D721Med (cell line): ENCODE results near the gene PROZ.

ENCODE experiments used
- DNase-seq: peaks from one replicate; pipeline ENCODE4 v3.0.0; 2011; ENCODE audit warnings: low spot score; ENCODE audit not compliant: insufficient read length
- FAIRE-seq: peaks from 2 replicates; lab custom pipeline; 2011; peaks lifted over from hg19 to GRCh38; lab: Jason Lieb, UNC
- CTCF ChIP-seq: IDR thresholded peaks from 2 replicates; pipeline ENCODE4 v1.5.1; 2012; ENCODE audit warnings: mild to moderate bottlenecking, control low read depth; ENCODE audit not compliant: insufficient read depth; ENCODE audit errors: missing control alignments

Gene PROZ

GRCh38 chr13:113113846-113114271 lies 44.6 kb upstream of the PROZ start:
- no peak for TF ChIP-seq CTCF
- FAIRE-seq (no peak), DNase-seq (no peak)

GRCh38 chr13:113114511-113115362 lies 43.7 kb upstream of the PROZ start:
- no peak for FAIRE-seq
- DNase-seq: no peak
- TF ChIP-seq CTCF: no peak

DNA sequence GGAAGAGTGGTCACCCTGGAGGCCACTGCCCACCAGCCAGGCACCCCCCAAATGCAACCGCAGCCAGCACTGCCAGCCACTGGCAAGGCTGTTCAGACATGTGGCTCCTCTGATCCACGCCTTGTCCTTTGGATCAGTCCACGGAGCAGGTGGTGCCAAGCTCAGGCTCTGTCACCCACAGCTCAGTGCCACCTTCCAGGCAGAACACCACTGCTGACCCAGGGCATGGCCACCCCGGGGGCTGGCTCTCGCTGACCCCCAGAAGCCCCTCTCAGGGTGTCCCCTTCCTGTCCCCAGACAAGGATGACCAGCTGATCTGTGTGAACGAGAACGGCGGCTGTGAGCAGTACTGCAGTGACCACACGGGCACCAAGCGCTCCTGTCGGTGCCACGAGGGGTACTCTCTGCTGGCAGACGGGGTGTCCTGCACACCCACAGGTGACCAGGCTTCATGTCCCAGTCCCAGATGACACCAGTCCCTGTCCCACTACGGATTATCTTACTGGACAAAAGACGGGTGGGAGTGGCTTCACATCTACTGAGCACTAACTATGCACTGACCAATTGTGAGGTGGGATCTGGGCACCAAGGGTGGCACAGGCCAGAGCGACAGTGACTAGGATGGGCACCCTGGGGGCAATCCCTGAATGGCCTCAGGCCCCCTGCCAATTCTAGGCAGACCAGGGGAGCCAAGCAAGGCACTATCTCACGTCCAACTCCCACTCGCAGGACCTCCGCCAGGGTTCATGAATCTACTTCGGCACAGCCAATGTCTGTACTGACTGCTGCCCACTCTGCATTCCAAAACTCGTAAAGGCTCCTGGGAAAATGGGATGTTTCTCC lies 42.9 kb upstream of the PROZ start:
- FAIRE-seq (no peak), DNase-seq (no peak)

GRCh38 chr13:113116206-113116800 lies 42.1 kb upstream of the PROZ start:
- no peak for DNase-seq
- no peak for TF ChIP-seq CTCF
- no peak for FAIRE-seq

More for the DNA sequence above, 42.9 kb upstream of the PROZ start:
- no peak for TF ChIP-seq CTCF

GRCh38 chr13:113116871-113117271 lies 41.6 kb upstream of the PROZ start:
- FAIRE-seq: no peak
- no peak for TF ChIP-seq CTCF
- no peak for DNase-seq

GRCh38 chr13:113117335-113117872 lies 41.0 kb upstream of the PROZ start:
- DNase-seq (no peak), FAIRE-seq (no peak)
- TF ChIP-seq CTCF: no peak
